SK-N-SH treated with all-trans-retinoic acid at 6 μM for 48 hours (cell line): ENCODE results near the gene VPS13C.

Experiments
- ZFP3 ChIP-seq: fragments of 250-450 bp; sonication (Bioruptor Pico); IDR thresholded peaks from 2 replicates; pipeline ENCODE4 v1.5.0; 2020; ENCODE audit warnings: mild to moderate bottlenecking, moderate library complexity
- ZNF8 ChIP-seq: fragments of 450-650 bp; formaldehyde crosslinking; IDR thresholded peaks from 2 replicates; pipeline ENCODE4 v1.5.0; 2020; ENCODE audit warnings: mild to moderate bottlenecking, moderate library complexity
- TF ChIP-seq, protein P1 (sequence below): fragments of 250-450 bp; sonication (Bioruptor Pico); IDR thresholded peaks from 2 replicates; pipeline ENCODE4 v1.5.1; 2021; ENCODE audit warnings: mild to moderate bottlenecking, moderate library complexity
- TF ChIP-seq, protein P2 (sequence below): fragments of 250-450 bp; sonication (Bioruptor Pico); IDR thresholded peaks from 2 replicates; pipeline ENCODE4 v1.8.0; 2021; ENCODE audit warnings: low read depth, mild to moderate bottlenecking, moderate library complexity, borderline replicate concordance

DNA sequence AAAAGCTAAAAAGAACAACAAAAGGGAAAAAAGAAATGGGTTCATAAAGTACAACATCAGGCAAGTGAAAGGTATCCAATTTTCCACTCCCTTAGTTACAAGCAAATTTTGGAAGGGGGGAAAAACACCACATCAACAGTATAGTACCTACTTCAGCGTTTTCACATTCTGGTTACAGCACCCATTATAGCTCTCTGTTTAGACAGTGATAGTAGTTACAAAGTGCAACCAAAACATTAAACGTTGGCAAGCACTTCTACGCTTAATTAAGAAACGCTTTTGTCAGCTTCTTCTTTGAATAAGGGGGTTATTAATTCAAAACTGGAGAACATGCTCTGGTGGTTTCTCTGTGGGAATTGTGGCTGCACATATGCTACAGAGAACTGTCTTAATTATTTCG is 180.2 kb downstream of the VPS13C start:
- TF ChIP-seq ZFP3 (CRISPR knock-in tag) (no peak), ZNF8 (CRISPR knock-in tag) (no peak)
- TF ChIP-seq, protein P1, sequence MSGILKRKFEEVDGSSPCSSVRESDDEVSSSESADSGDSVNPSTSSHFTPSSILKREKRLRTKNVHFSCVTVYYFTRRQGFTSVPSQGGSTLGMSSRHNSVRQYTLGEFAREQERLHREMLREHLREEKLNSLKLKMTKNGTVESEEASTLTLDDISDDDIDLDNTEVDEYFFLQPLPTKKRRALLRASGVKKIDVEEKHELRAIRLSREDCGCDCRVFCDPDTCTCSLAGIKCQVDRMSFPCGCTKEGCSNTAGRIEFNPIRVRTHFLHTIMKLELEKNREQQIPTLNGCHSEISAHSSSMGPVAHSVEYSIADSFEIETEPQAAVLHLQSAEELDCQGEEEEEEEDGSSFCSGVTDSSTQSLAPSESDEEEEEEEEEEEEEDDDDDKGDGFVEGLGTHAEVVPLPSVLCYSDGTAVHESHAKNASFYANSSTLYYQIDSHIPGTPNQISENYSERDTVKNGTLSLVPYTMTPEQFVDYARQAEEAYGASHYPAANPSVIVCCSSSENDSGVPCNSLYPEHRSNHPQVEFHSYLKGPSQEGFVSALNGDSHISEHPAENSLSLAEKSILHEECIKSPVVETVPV = no peak
- TF ChIP-seq, protein P2, sequence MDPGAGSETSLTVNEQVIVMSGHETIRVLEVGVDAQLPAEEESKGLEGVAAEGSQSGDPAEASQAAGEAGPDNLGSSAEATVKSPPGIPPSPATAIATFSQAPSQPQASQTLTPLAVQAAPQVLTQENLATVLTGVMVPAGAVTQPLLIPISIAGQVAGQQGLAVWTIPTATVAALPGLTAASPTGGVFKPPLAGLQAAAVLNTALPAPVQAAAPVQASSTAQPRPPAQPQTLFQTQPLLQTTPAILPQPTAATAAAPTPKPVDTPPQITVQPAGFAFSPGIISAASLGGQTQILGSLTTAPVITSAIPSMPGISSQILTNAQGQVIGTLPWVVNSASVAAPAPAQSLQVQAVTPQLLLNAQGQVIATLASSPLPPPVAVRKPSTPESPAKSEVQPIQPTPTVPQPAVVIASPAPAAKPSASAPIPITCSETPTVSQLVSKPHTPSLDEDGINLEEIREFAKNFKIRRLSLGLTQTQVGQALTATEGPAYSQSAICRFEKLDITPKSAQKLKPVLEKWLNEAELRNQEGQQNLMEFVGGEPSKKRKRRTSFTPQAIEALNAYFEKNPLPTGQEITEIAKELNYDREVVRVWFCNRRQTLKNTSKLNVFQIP = no peak
